Measurements from ENCODE around the gene SORT1.

SORT1 gene

DNA sequence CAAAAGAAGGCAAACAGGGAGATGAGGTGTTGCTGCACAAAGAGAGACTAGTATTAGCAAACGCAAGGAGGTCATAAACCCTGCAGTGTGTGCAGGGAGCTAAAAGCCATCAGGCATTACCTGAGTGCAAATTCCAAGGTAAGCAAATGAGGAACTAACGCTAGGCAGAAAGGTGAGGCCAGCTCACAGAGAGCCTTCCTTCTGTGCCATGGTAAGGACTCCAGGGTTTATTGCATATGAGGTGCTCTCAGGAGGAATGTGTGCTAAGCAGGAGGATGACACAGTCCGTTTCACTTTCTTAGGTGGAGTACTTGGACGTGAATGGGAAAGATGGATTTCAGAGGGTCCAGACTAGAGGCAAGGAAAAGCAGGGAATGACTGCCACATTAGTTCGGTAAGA lies 46.3 kb downstream of the SORT1 start:
- TF ChIP-seq ZFX (IDR thresholded peaks at IDR 0.05): no peak
- TF ChIP-seq CTCF (conservative IDR thresholded peaks at IDR 0.05): no peak
- peak overlapping the region; percentile 18; the same call in 1 of the 2 replicates for H3K27ac ChIP-seq

GRCh38 chr1:109350655-109351054 lies 47.1 kb downstream of the SORT1 start:
- no peak for TF ChIP-seq ZFX (IDR thresholded peaks at IDR 0.05)
- no peak for TF ChIP-seq CTCF (conservative IDR thresholded peaks at IDR 0.05)

GRCh38 chr1:109350182-109350581 lies 47.5 kb downstream of the SORT1 start:
- H3K27ac ChIP-seq: no peak overlapping the region
- no peak for TF ChIP-seq ZFX (IDR thresholded peaks at IDR 0.05)
- TF ChIP-seq CTCF (conservative IDR thresholded peaks at IDR 0.05): no peak

More at GRCh38 chr1:109350655-109351054, 47.1 kb downstream of the SORT1 start:
- no peak overlapping the region for H3K27ac ChIP-seq

- H3K27ac ChIP-seq: no peak overlapping the region
- TF ChIP-seq CTCF (conservative IDR thresholded peaks at IDR 0.05): no peak
- TF ChIP-seq ZFX (IDR thresholded peaks at IDR 0.05): no peak
These were observed 50.2 kb downstream of the SORT1 start for GRCh38 chr1:109347511-109347910.

- TF ChIP-seq ZFX (IDR thresholded peaks at IDR 0.05) (no peak), CTCF (conservative IDR thresholded peaks at IDR 0.05) (no peak)
- H3K27ac ChIP-seq: no peak overlapping the region
These were observed 55.5 kb downstream of the SORT1 start for GRCh38 chr1:109341944-109342930.

GRCh38 chr1:109338608-109339007 lies 59.1 kb downstream of the SORT1 start:
- no peak overlapping the region for H3K27ac ChIP-seq
- no peak for TF ChIP-seq ZFX (IDR thresholded peaks at IDR 0.05)
- no peak for TF ChIP-seq CTCF (conservative IDR thresholded peaks at IDR 0.05)

GRCh38 chr1:109338091-109338490 lies 59.6 kb downstream of the SORT1 start:
- no peak overlapping the region for H3K27ac ChIP-seq
- no peak for TF ChIP-seq ZFX (IDR thresholded peaks at IDR 0.05)
- no peak for TF ChIP-seq CTCF (conservative IDR thresholded peaks at IDR 0.05)

Measured in C4-2B (cell line).